GM10847 (cell line): ENCODE measurements around the gene LCLAT1.

ENCODE experiments used
- POLR2A ChIP-seq: IDR thresholded peaks from 2 replicates; pipeline ENCODE4 v1.6.1; 2011; ENCODE audit not compliant: insufficient read length; ENCODE audit errors: extremely low read depth

The LCLAT1 gene

DNA sequence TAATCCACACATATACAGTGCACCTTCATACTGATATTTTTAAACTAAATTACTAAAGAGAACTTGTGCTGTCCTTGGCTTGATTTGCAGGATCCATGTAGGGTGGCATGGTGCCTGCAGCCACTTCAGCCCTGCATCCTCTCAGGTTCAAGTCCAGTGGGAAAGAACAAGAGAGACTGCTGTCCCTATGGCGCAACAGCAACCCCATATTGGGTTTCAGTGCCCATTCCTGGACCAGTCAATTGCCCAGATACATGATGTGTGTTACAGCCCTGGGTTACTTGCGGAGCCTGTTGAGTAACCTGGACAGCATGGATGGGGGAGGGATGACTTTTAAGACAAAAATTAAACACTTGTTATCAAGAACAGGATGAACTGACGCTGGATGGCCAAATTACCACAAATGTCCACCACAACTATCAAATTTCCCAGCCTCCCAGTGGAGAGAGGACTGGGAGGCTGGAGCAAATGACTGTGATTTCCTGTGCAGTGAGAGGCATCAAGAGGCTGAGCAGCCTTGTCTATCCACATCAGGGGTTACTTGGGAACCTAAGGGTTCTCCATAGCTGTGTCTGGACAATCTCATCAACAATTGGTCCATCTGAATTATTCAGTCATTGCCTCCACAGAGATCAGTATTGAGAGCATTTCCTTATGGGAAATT is 198.2 kb downstream of the LCLAT1 start:
- no peak for TF ChIP-seq POLR2A

DNA sequence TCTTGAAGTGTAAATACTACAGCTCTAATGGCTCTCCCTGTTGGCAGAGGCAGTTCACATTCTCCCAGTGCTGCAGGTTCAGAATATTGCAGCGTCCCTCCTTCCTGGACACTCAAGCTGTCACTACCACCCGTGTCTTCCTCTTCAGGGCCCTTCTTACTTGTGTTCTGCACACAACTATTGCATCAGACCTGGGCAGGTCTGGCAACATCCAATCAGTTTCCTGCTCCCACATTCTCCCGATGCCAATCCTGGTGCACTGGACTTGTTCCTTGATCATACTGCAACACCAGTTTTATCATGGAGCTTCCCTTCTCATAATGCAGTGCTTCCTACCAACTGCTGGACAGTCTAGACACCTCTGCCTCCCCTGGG is 198.7 kb downstream of the LCLAT1 start:
- TF ChIP-seq POLR2A: no peak

DNA sequence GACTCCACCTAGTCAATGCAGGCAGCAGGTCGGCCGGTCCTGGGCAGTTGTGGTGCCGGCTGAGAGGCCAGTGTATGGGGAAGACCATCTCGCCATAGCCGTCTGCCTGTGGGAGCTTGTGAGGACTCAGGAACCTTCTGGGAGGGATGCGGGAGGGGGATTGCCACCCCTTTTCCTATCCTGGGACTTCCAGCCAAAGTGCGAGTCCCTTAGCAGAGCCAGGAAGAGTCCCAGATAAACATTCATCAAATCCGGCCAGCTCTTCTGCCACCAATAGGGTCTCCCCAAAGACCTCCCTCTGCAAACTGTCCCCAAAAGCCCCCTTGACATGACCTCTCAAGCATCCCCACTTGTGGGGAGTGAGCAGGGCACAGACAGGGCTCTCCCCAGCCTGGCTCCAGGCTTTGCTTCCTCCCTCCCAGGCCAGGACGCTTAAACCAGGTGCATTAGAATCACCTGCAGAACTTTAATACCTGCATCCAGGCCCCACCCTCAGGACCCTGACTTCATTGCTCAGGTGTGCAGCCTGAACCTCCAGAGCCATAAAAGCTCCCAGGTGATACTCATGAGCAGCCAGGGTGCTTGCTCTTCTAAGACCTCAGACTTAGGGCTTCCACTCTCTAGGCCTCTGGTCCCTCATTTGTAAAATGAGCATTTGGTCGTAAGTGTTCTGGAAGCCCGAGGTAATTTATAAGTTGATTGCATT is 200.9 kb downstream of the LCLAT1 start:
- TF ChIP-seq POLR2A: no peak

DNA sequence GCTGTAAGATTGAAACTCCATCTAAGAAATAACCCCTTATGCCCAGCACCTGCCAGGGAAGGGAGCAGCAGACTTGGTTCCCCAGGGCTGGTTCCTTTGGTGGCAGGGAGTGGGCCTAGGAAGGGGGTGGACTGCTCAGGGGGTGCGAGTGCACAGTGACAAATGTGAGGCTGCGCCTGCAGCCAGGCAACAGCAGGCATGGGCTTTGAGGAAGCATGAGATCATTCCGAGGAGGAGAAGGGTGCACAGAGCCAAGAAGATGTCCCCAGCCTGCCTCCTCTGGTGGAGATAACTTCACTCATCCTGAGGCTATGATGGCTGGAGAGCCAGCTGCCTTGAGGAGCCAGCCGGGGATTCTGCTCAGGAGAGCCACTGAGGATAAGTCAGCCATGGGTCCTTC is 202.2 kb downstream of the LCLAT1 start:
- no peak for TF ChIP-seq POLR2A

DNA sequence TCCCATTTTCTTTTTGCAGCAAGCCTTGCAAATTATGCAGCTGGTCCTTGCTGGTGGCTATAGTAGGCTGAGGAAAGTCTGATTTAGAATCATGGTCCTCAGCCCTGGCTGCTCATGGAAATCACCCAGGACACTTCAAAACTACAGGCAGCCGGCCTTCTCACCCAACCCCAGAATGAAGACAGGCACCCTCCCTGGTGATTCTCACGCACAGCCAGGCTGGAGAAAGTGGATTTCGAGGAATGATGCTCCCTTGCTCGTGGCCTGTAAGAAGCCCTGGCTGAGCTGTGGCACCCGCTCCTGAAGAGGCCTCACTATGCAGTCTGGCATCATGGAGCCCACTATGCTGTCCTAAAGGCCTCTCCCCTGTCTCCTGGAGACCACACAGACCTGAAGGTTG is 202.8 kb downstream of the LCLAT1 start:
- no peak for TF ChIP-seq POLR2A

DNA sequence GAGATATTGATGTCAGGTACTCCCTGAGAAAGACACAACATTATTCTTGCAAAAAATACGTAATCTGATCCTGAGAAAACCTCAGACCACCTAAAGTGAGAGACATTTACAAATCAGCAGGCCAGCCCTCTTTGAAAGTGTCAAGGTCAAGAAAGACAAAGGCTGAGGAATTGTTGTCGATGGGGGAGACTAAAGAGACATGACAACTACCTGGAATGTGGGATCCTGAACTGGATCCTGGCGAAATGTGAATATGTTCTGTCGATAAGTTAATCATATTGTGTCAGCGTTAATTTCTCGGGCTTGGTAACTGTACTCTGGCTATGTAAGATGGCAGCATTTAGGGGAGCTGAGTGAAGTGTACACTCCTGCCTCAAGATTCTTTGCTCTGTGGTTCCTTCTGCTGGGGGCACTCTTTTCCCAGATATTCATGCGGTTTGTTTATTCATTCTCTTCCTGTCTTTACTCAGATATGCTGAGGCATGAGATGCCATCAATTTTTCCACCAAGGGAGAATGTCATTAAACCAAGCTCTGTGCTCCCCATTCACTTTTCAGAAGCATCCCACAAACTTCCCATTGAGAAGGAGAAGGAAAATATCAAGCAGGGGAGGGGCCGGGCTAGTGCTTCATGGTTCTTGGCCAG is 205.3 kb downstream of the LCLAT1 start:
- no peak for TF ChIP-seq POLR2A

DNA sequence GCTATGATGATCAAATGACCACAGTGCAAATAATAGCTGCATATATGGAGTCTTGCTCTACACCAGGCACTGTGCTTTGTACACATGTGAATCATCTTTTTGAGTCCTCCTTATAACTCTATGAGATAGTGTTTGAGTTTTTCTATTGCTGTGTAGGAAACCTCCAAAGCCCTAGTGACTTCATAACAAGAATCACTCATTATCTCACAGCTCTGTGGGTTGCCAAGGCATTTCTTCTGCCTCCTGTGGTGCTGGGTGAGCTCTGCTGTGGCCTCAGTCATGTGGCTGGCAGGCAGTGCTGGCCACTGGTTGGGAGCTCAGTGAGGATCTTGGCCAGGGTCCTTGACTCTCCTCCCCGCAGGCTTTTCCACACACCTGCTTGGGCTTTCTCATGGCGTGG is 206.8 kb downstream of the LCLAT1 start:
- no peak for TF ChIP-seq POLR2A

DNA sequence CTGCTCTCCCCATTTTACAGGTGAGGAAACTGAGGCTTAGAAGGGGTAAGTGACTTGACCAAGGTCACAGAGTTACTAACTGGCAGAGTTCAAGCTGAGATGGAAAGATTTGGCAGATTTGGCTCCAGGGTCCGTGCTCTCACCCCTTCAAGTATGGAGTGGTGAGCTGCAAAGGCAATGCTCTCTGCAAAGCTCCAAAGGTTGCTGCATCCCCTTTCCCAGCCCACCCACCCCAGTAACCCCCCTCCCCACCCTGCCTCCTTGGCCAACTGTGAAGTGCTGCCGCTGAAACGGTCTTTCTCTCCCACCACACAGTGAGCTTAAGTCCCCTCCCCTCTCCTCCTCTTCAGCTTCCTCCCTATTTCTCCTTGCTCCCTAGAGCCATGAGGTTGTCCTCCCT is 207.4 kb downstream of the LCLAT1 start:
- no peak for TF ChIP-seq POLR2A

DNA sequence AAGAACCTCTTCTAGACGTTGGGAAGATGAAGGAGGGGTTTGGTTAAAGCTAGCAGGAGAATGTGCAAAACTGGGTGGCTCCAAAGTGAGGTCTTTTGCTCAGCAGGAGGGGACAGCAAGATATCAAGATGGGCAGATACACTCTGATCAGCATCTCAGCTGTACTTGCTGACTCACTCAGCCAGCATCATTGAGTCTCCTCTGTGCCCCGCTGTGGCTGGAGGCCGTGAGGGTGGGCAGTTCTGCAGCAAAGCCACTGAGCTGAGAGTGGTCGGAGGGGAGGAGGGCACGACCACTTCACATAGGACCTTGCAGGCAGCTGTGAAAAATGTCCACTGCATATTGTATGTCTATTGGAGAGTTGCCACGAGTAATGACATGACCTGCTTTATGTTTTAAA is 208.2 kb downstream of the LCLAT1 start:
- no peak for TF ChIP-seq POLR2A

DNA sequence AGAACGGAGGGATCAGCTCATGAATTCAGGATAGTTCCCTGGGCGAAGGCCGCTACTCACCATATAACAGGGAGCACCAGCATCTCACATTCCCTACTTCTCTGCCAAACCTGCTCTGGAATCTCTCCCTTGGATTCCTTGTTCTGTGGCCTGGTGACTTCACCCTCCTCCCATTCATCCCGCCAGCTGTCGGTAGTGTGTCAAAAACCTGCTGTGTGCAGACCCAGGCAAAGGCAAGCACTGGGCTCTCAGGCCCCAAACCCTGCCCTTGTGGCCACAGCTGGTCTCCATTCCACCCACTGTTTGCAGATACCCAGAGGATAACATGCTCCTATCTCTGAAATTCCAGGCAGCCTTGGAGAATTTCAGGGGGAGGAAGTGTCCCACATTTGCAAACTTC is 208.6 kb downstream of the LCLAT1 start:
- TF ChIP-seq POLR2A: no peak

DNA sequence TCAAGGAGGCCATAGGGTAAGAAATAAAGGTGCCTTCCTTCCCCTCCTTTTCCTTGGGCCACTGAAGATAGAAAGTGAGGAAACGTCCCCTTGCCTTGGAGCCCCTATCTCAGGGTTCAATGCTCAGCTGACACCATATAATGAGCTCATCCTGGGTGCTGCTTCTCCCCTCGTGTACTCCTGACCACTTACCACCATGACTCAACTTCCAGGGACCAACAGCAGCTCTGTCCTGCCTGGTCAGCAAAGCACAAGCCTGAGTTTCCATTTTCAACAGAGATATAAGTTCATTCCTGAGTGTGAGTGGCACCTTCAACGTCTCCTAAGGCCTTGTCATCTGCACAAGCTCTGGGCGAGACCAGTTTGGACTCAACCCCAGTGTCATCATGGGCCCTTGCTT is 209.0 kb downstream of the LCLAT1 start:
- no peak for TF ChIP-seq POLR2A

DNA sequence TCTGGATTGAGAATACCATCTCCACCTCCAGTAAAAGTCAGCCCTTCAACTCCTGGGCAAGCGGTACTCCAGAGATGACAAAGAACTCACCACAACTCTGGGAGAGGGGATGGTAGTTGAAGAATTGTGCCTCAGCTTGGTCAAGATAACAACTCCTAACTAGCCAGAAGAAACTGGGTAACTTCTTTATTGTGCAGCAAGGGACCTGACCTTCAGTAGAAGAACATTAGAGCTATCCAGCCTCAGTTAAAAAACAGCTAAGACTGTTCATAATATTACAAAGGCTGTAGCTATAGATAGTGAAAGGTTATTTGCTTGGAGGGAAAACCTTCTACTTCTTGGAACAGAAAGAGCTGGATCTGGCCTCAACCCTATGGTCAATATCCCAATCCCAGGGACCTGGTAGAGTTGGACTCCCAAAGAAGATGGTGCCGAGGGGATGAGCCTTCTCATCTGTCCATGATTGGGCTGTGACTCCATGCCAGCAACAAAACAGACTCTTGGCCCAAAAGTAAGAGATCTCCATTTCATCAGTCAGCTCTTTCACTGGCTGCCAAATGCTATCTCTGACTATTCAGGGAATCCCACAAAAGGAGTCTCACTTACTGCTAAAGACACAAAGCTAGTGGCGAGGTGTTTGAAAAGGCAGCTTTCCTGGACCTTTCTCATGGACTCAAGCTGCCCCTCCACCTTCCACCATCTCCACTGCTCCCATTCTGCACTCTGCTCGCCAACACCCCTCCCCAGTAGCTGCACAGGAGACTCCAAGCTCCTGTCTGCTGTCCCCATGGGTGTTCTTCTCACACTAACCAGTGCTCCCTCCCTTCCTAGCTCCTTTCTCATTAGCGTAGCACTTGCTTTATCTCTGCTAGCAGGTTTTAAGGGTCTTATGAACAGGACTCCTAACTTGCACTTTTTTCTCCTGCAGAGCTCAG is 214.4 kb downstream of the LCLAT1 start:
- TF ChIP-seq POLR2A: no peak

DNA sequence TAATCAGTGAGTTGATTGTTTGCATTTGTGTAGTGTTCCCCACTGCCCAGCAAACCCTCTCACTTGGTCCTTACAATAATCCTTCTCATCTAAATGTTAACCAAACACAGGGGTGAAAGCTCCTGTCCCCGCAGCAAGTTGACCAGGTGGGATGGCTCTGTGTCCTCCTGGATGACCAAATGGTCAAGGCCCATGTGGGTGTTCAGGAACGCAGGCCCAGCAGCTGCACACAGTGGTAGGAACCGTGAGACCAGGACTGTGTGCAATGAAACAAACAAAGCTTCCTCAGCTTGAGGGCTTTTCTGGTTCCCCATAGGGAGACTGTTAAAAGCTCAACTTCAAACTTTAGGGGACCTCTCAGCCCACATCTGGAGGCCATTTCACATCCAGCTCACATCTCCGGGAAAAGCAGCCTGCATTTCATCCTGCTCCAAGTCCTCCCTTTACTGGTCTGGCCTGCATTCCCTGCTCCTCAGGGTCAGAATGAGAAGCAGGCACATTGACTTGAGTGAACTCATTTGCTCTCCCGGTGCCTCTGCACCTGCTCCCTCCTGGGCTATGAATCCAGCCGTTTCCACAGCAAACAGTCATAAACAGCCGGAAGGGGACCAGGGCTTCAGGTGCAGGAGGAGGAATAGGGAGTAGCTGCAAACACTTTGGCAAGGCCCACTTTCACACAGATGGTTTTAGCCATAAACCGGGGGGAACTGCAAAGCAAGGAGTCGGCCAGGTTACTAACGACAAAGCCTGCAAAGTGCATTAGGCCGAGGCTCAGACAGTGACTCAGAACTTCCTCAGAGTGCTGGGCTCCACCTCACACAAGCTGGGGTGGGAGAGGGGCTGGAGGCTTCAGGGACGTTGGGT is 215.5 kb downstream of the LCLAT1 start:
- no peak for TF ChIP-seq POLR2A

DNA sequence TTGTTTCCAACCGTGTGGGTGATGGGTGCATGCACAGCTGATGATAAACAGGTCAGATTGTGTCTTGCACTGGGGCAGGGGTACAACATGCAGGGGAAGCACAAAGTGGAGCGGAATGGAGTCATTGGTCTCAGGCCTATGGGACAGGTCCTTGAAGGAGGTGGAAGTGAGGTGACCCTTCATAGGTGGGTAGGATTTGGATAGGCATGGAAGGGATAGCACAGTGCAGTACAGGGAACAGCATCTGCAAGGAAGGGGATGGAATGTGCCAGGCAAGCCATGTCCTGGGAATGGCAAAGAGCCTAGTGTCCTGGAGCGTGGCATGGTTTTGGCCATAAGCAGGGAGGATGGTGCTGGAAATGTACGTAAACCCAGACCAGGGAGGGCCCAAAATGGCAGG is 216.3 kb downstream of the LCLAT1 start:
- no peak for TF ChIP-seq POLR2A
